ENCODE results near the gene P4HB.

The P4HB gene

DNA sequence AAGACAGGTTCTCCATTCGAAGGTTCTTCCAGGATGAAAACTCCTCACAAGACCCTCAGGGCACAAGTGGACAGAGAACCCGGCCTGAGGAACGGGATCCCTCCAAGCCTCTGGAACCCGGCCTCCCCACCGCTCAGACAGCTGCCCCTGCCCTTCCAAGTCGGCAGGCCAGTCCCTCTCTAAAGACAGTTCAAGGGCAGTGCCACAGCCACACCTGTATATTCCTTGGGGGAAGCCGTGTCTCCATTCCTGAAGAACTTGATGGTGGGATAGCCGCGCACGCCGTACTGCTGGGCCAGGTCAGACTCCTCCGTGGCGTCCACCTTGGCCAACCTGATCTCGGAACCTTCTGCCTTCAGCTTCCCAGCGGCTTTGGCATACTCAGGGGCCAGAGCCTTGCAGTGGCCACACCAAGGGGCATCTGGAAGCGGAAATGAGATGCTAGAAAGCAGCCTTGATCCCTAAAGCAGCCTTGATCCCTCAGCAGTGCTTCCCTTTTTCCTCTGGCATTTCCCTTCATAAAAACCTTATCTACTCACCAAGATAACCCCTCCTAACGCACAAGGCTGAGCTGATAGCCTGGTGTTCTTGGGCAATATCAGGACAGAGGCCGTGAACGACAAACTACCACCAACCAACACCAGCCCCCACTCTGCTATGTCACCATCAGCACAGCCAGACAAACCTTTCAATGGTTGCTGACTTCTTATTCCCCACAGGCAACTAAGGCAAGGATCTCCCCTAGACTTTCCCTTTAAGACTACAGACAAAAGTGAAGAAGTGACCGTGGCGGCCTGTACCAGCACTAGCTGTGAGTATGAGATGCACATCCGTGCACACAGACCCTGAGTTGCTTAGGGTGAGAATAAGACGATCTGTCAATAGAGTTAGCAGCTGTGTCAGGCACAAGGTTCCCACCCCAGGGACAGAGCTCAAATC is 1.1 kb downstream of the P4HB start:
- Histone ChIP-seq H3K4me1 (peaks cover 0 to 58% (median 36%) of the 10 kb centered on the region in 4 donors), H3K36me3 (peaks cover 21 to 61% (median 25%) of the 10 kb centered on the region in 3 donors), H3K4me3 (peak overlapping the region; percentile 88 to 96), H3K27ac (peak overlapping the region; percentile 90 to 93), H3K27me3 (no peaks in the 10 kb centered on the region), H3K9me3 (no peaks in the 10 kb centered on the region)
- TF ChIP-seq, protein P1, sequence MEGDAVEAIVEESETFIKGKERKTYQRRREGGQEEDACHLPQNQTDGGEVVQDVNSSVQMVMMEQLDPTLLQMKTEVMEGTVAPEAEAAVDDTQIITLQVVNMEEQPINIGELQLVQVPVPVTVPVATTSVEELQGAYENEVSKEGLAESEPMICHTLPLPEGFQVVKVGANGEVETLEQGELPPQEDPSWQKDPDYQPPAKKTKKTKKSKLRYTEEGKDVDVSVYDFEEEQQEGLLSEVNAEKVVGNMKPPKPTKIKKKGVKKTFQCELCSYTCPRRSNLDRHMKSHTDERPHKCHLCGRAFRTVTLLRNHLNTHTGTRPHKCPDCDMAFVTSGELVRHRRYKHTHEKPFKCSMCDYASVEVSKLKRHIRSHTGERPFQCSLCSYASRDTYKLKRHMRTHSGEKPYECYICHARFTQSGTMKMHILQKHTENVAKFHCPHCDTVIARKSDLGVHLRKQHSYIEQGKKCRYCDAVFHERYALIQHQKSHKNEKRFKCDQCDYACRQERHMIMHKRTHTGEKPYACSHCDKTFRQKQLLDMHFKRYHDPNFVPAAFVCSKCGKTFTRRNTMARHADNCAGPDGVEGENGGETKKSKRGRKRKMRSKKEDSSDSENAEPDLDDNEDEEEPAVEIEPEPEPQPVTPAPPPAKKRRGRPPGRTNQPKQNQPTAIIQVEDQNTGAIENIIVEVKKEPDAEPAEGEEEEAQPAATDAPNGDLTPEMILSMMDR (IDR thresholded peaks at IDR 0.05), result no peak
- no peak for DNase-seq
- intact Hi-C loops (cut with DNase I; ENCODE audit: low total_unique reads), result loop anchor here (5.0 kb wide), 1 partner anchor 1048 kb away; no protein-coding TSS in a partner anchor

DNA sequence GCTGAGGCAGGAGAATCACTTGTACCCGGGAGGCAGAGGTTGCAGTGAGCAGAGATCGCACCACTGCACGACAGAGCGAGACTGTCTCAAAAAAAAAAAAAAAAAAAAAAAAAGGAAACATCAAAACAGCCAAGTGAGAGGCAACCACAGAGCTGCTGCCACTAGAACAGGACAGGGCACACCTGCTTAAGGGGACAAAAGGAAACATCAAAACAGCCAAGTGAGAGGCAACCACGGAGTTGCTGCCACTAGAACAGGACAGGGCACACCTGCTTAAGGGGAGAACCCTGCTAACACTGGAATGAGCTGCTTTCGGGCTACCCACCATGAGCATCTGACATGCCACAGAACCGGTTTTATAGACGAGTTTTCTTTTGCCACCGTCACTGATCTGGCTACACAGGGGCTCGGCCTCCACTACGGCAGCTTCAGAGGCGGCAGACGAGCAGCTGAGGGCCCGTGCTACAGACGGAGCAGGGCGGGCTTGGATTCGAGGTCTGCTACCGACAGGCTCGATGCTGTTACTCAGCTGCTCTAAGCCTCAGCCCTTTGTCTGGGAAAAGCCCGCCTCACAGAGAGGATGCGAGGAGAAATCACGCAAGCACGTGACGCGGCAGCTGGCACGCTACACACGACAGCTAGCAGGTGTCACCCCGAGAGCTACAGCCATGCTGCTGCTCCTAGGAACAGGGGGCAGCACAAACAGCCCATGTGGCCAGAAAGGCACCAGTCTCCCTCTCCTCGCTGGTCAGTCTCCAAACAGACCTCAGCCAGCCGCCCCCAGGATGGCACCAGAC is 2.0 kb downstream of the P4HB start:
- intact Hi-C loops (cut with DNase I; ENCODE audit: low total_unique reads), result loop anchor here (5.0 kb wide), 1 partner anchor 1049 kb away; no protein-coding TSS in a partner anchor

DNA sequence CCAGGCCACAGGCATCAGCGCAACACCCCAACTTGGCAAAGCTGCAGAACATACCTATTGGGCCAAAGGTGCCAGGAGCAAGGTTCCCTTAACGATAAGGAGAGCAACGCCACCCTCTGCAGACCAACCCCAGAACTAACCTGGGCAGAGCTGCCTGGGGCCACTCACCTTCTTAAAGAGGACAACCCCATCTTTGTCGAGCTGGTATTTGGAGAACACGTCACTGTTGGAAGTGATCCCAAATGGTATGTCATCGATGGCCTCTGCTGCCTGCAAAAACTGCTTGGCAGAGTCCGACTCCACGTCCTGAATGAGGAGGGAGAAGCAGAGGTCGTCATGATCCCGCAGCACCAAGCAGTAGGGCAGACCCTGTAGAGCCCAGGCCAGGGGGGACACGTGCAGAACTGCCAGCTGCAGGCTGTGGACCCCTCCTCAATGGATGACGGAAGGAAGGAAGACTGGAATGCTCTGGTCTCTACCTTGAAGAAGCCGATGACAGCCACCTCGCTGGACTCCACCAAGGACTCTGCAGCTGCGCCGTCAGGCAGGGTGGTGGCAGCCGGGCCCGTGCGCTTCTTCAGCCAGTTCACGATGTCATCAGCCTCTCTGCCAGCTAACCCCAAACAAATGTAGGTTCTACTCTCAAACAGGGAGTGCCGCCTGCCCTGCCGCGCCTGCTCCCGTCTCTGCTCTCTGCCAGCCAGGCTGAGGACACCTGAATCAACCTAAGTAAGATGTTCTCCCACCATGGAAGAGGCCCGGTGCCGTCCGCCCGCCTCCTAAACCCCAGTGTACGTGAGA is 5.2 kb downstream of the P4HB start:
- no peak overlapping the region for H3K4me3 ChIP-seq
- peaks cover 50 to 89% (median 66%) of the 10 kb centered on the region in 3 donors for H3K36me3 ChIP-seq
- no peak for DNase-seq
- peaks cover 0 to 38% (median 19%) of the 10 kb centered on the region in 4 donors for H3K4me1 ChIP-seq
- H3K27me3 ChIP-seq, result no peaks in the 10 kb centered on the region
- H3K27ac ChIP-seq, result no peak overlapping the region
- TF ChIP-seq, protein P1 (IDR thresholded peaks at IDR 0.05), result no peak
- no peaks in the 10 kb centered on the region for H3K9me3 ChIP-seq
- intact Hi-C loops (cut with DNase I; ENCODE audit: low total_unique reads), result loop anchor here (5.0 kb wide), 1 partner anchor 1052 kb away; no protein-coding TSS in a partner anchor

More for the DNA sequence above, 2.0 kb downstream of the P4HB start:
- Histone ChIP-seq H3K27ac (no peak overlapping the region), H3K4me3 (peak overlapping the region in 1 of 2 donors; percentile 96), H3K9me3 (no peaks in the 10 kb centered on the region), H3K27me3 (no peaks in the 10 kb centered on the region), H3K4me1 (peaks cover 0 to 52% (median 36%) of the 10 kb centered on the region in 4 donors), H3K36me3 (peaks cover 28 to 61% (median 34%) of the 10 kb centered on the region in 3 donors)
- no peak for DNase-seq
- TF ChIP-seq, protein P1 (IDR thresholded peaks at IDR 0.05), result no peak

DNA sequence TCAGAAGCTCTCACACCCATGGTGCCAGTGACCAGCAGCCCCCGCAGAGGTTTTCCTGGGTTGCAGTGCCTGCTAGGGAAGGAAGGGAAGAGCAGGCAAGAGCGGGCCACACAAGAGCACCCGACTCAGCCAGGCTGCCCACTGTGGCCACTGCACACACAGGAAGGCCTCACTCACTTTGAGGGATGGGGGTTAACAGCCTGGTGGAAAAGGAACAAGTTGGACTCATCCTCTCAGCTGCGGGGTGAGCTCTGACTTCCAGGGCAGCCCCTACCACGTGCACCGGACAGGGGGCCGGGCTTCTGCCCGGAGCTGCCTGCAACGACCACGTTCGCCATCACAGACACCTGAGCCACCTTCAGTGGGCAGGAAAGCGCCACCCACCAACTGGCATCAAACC is 8.1 kb downstream of the P4HB start:
- intact Hi-C loops (cut with DNase I; ENCODE audit: low total_unique reads), result no loop called here
- TF ChIP-seq, protein P1 (IDR thresholded peaks at IDR 0.05), result no peak
- Histone ChIP-seq H3K9me3 (no peaks in the 10 kb centered on the region), H3K27me3 (no peaks in the 10 kb centered on the region), H3K36me3 (peaks cover 54 to 97% (median 78%) of the 10 kb centered on the region in 3 donors), H3K4me1 (peaks cover 0 to 13% (median under 1%) of the 10 kb centered on the region in 4 donors), H3K27ac (no peak overlapping the region), H3K4me3 (no peak overlapping the region)
- DNase-seq, result no peak

DNA sequence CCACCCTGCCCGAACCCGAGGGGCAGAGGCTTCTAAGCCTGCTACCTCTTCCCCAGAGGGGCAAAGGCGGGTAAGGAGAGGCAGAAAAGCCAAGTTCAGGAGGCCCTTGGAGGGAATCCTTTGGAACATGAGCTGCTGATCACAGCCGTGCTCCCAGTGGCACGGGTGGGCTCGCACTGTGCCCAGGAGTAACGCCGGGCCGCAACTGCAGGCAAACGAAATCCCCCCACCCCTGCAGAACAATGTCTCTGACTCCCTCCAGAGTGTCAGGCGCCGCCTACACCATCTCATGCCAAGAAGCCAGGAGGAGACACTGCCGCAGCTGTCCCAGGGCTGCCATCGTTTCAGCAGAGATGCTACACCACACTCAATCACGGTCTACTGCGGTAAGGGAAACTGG is 8.9 kb downstream of the P4HB start:
- H3K4me3 ChIP-seq, result no peak overlapping the region
- H3K4me1 ChIP-seq, result peaks cover 0 to 6% (median 0%) of the 10 kb centered on the region in 4 donors
- H3K27ac ChIP-seq, result no peak overlapping the region
- intact Hi-C loops (cut with DNase I; ENCODE audit: low total_unique reads), result no loop called here
- H3K9me3 ChIP-seq, result no peaks in the 10 kb centered on the region
- H3K36me3 ChIP-seq, result peaks cover 57 to 98% (median 86%) of the 10 kb centered on the region in 3 donors
- H3K27me3 ChIP-seq, result no peaks in the 10 kb centered on the region
- TF ChIP-seq, protein P1 (IDR thresholded peaks at IDR 0.05), result no peak
- DNase-seq, result no peak
